Trophoblast cell (in vitro differentiated cells and primary cell): ENCODE results near the gene MKX.
A peak's percentile ranks its signal among the peaks of the same experiment; 100 is the strongest.

Experiments
- DNase-seq, 2 donors: peaks; one replicate each; pipeline ENCODE4 v3.0.0-alpha.2; 2016
- H2AFZ ChIP-seq: 2 replicates; pipeline ENCODE4 v1.6.1; 2013; ENCODE audit warnings: low read length, moderate library complexity, mild to moderate bottlenecking; ENCODE audit not compliant: insufficient read depth, poor library complexity
- H2AK5ac ChIP-seq: 2 replicates; pipeline ENCODE4 v1.6.1; 2013; ENCODE audit warnings: mild to moderate bottlenecking, low read length
- H2BK120ac ChIP-seq: 2 replicates; pipeline ENCODE4 v1.6.1; 2013; ENCODE audit warnings: low read length, mild to moderate bottlenecking, moderate library complexity; ENCODE audit not compliant: insufficient read depth, poor library complexity
- H2BK12ac ChIP-seq: 2 replicates; pipeline ENCODE4 v1.6.1; 2013; ENCODE audit warnings: mild to moderate bottlenecking, low read length, moderate library complexity
- H2BK5ac ChIP-seq: 2 replicates; pipeline ENCODE4 v1.6.1; 2013; ENCODE audit warnings: low read length, low read depth, moderate library complexity, mild to moderate bottlenecking; ENCODE audit not compliant: poor library complexity
- H3K14ac ChIP-seq: 2 replicates; pipeline ENCODE4 v1.6.1; 2013; ENCODE audit warnings: mild to moderate bottlenecking, low read length
- H3K18ac ChIP-seq: 2 replicates; pipeline ENCODE4 v1.6.1; 2013; ENCODE audit warnings: mild to moderate bottlenecking, low read length
- H3K23ac ChIP-seq: 2 replicates; pipeline ENCODE4 v1.6.1; 2013; ENCODE audit warnings: low read length
- H3K27ac ChIP-seq: 2 replicates; pipeline ENCODE4 v1.5.1; 2013; ENCODE audit warnings: low read depth, mild to moderate bottlenecking, inconsistent platforms, low read length, moderate library complexity
- H3K27me3 ChIP-seq: 2 replicates; pipeline ENCODE4 v1.6.1; 2013; ENCODE audit warnings: inconsistent platforms, mild to moderate bottlenecking, low read length, moderate library complexity; ENCODE audit not compliant: insufficient read depth
- H3K36me3 ChIP-seq, 2 experiments: 1 replicate in 1 of 2; 2 replicates in 1 of 2; pipeline ENCODE4 v1.6.1; 2013; ENCODE audit warnings: low read length in 2 of 2, mild to moderate bottlenecking in 2 of 2, moderate library complexity in 1 of 2; ENCODE audit not compliant: insufficient read depth in 2 of 2, control insufficient read depth in 1 of 2
- H3K4ac ChIP-seq: 2 replicates; pipeline ENCODE4 v1.6.1; 2013; ENCODE audit warnings: low read depth, mild to moderate bottlenecking, low read length, moderate library complexity
- H3K4me1 ChIP-seq, 2 experiments: 1 replicate in 1 of 2; 2 replicates in 1 of 2; pipeline ENCODE4 v1.6.1; 2013; ENCODE audit warnings: low read length in 2 of 2, mild to moderate bottlenecking in 2 of 2, moderate library complexity in 1 of 2; ENCODE audit not compliant: insufficient read depth in 2 of 2, control insufficient read depth in 1 of 2
- H3K4me2 ChIP-seq: 2 replicates; pipeline ENCODE4 v1.6.1; 2013; ENCODE audit warnings: inconsistent platforms, mild to moderate bottlenecking, low read length, moderate library complexity
- H3K4me3 ChIP-seq: 2 replicates; pipeline ENCODE4 v1.5.1; 2013; ENCODE audit warnings: mild to moderate bottlenecking, low read depth, low read length, inconsistent platforms
- H3K79me1 ChIP-seq: one replicate; pipeline ENCODE4 v1.6.1; 2013; ENCODE audit warnings: low read length
- H3K79me2 ChIP-seq: 2 replicates; pipeline ENCODE4 v1.6.1; 2013; ENCODE audit warnings: low read length, mild to moderate bottlenecking; ENCODE audit not compliant: control insufficient read depth, insufficient read depth, poor library complexity
- H3K9ac ChIP-seq: 2 replicates; pipeline ENCODE4 v1.6.1; 2013; ENCODE audit warnings: mild to moderate bottlenecking, low read length
- H3K9me3 ChIP-seq: 2 replicates; pipeline ENCODE4 v1.6.1; 2013; ENCODE audit warnings: low read depth, mild to moderate bottlenecking, control low read depth, inconsistent platforms, low read length; ENCODE audit not compliant: insufficient read depth
- H4K12ac ChIP-seq: 2 replicates; pipeline ENCODE4 v1.6.1; 2013; ENCODE audit warnings: low read depth, mild to moderate bottlenecking, low read length, moderate library complexity
- H4K8ac ChIP-seq: 2 replicates; pipeline ENCODE4 v1.6.1; 2013; ENCODE audit warnings: low read depth, mild to moderate bottlenecking, low read length, moderate library complexity
- H4K91ac ChIP-seq: one replicate; pipeline ENCODE4 v1.6.1; 2013; ENCODE audit warnings: low read depth, mild to moderate bottlenecking, low read length, moderate library complexity
- WGBS: extraction: QIAGEN DNeasy Blood & Tissue Kit; methylation state at CpG from one replicate; pipeline ENCODE4 v1.1.7; 2013; ENCODE audit warnings: missing lambda C conversion rate; ENCODE audit not compliant: insufficient read length, insufficient coverage; ENCODE audit errors: extremely low coverage; 5-methylcytosine and 5-hydroxymethylcytosine counted together

Gene MKX

GRCh38 chr10:27695706-27696105 is 49.9 kb downstream of the MKX start:
- DNase-seq, result peak in 1 of 2 donors; percentile 14
- H3K4ac ChIP-seq, result no peak overlapping the region
- H2AFZ ChIP-seq, result no peak overlapping the region
- no peaks in the 10 kb centered on the region for H3K79me1 ChIP-seq
- no peak overlapping the region for H2BK5ac ChIP-seq
- no peak overlapping the region for H2BK12ac ChIP-seq
- H4K12ac ChIP-seq, result no peak overlapping the region
- no peaks in the 10 kb centered on the region for H3K9me3 ChIP-seq
- H3K27me3 ChIP-seq, result no peaks in the 10 kb centered on the region
- no peak overlapping the region for H3K23ac ChIP-seq
- H3K4me2 ChIP-seq, result no peak overlapping the region
- no peak overlapping the region for H3K27ac ChIP-seq
- no peaks in the 10 kb centered on the region for H3K4me1 ChIP-seq
- no peak overlapping the region for H3K18ac ChIP-seq
- WGBS, result no CpG with 5 or more reads among the region's 2 CpGs
- no peak overlapping the region for H2AK5ac ChIP-seq
- H3K36me3 ChIP-seq, result no peaks in the 10 kb centered on the region
- no peak overlapping the region for H3K4me3 ChIP-seq
- no peak overlapping the region for H4K91ac ChIP-seq
- no peak overlapping the region for H4K8ac ChIP-seq
- H3K9ac ChIP-seq, result no peak overlapping the region
- no peak overlapping the region for H2BK120ac ChIP-seq
- no peaks in the 10 kb centered on the region for H3K79me2 ChIP-seq
- H3K14ac ChIP-seq, result no peak overlapping the region

- Histone ChIP-seq H2AFZ (no peak overlapping the region), H2BK5ac (no peak overlapping the region), H3K9me3 (no peaks in the 10 kb centered on the region), H4K12ac (no peak overlapping the region), H4K91ac (no peak overlapping the region), H2AK5ac (no peak overlapping the region), H2BK120ac (no peak overlapping the region), H3K79me2 (no peaks in the 10 kb centered on the region), H2BK12ac (no peak overlapping the region), H3K27ac (no peak overlapping the region), H3K4me2 (no peak overlapping the region), H3K18ac (no peak overlapping the region), H3K9ac (no peak overlapping the region), H3K79me1 (no peaks in the 10 kb centered on the region), H4K8ac (no peak overlapping the region), H3K14ac (no peak overlapping the region), H3K36me3 (no peaks in the 10 kb centered on the region), H3K4ac (no peak overlapping the region), H3K27me3 (no peaks in the 10 kb centered on the region), H3K4me1 (no peaks in the 10 kb centered on the region), H3K4me3 (no peak overlapping the region), H3K23ac (no peak overlapping the region)
- no peak for DNase-seq
- WGBS, result no CpG with 5 or more reads among the region's 6 CpGs
These were observed 50.5 kb downstream of the MKX start for GRCh38 chr10:27695088-27695487.

DNA sequence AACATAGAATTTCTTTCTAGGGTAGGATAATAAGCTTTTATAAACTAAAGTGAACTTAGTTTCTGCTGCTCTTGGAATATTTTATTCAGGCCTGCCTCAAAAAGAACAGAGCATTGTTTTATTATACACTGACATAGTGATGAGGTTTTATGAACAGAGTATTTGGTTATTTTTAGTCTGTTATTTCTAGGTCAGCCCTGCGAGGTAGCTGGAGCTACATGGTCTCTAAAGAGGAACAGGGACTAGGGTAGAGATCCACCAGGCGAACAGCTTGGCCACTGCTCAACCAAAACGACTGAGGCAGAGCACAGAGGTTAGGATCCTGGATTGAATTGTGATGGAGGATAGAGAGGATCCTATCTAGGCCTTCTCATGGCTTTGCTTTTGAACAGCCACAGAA is 53.0 kb downstream of the MKX start:
- Histone ChIP-seq H3K4me3 (no peak overlapping the region), H2BK12ac (no peak overlapping the region), H2BK120ac (no peak overlapping the region), H4K8ac (no peak overlapping the region), H2AK5ac (no peak overlapping the region), H3K27me3 (no peaks in the 10 kb centered on the region), H3K36me3 (no peaks in the 10 kb centered on the region), H4K12ac (no peak overlapping the region), H3K79me2 (no peaks in the 10 kb centered on the region), H3K4me2 (no peak overlapping the region), H3K9me3 (no peaks in the 10 kb centered on the region), H3K79me1 (no peaks in the 10 kb centered on the region), H3K9ac (no peak overlapping the region), H2AFZ (no peak overlapping the region), H4K91ac (no peak overlapping the region), H3K23ac (no peak overlapping the region), H3K14ac (no peak overlapping the region), H3K27ac (no peak overlapping the region), H3K4me1 (no peaks in the 10 kb centered on the region), H3K18ac (no peak overlapping the region), H3K4ac (no peak overlapping the region), H2BK5ac (no peak overlapping the region)
- WGBS, result no CpG with 5 or more reads among the region's 3 CpGs
- DNase-seq, result no peak

DNA sequence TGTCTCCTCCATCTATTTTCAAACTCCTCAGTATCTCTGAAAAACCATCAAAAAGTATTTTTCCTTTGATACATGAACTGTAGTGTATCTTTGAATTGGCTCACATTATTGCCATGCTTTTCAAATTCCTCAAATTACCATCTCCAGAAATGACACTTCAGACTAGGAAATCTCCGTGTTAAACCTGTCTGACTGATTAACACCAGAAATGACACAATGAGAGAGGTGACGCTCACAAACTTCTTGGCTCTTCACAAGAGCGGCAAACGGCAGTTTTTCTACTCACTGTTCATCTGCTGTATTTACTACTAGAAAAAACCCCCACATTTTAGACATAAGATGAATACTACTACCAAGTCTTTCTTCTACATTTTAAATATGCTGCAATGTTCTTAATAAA is 56.6 kb downstream of the MKX start:
- Histone ChIP-seq H3K4ac (no peak overlapping the region), H3K9me3 (no peaks in the 10 kb centered on the region), H4K8ac (no peak overlapping the region), H3K79me1 (no peaks in the 10 kb centered on the region), H2BK120ac (no peak overlapping the region), H3K79me2 (no peaks in the 10 kb centered on the region), H2AK5ac (no peak overlapping the region), H4K91ac (no peak overlapping the region), H3K4me3 (no peak overlapping the region), H4K12ac (no peak overlapping the region), H3K18ac (no peak overlapping the region), H3K9ac (no peak overlapping the region), H3K14ac (no peak overlapping the region), H3K27me3 (no peaks in the 10 kb centered on the region), H2BK12ac (no peak overlapping the region), H3K36me3 (no peaks in the 10 kb centered on the region), H3K23ac (no peak overlapping the region), H3K27ac (no peak overlapping the region), H3K4me1 (no peaks in the 10 kb centered on the region), H3K4me2 (no peak overlapping the region), H2BK5ac (no peak overlapping the region), H2AFZ (no peak overlapping the region)
- peak; percentile 21 to 68 for DNase-seq
- WGBS, result no CpG with 5 or more reads among the region's 4 CpGs
